IPS-NIHi11 (cell line): ENCODE results near the gene CLSTN3.
"Not testable (repeated sequence)": the region's sequence is repeated elsewhere in the genome, so short reads cannot be mapped to it uniquely, and the experiment has no call there.

Experiments used
- DNase-seq: peaks from one replicate; pipeline ENCODE4 v3.0.0; 2012; ENCODE audit warnings: mixed read lengths, low spot score

CLSTN3 gene

GRCh38 chr12:7150841-7151240 is 20.7 kb downstream of the CLSTN3 start:
- no peak for DNase-seq

- DNase-seq: no peak
These were observed 21.4 kb downstream of the CLSTN3 start for GRCh38 chr12:7151532-7151931.

DNA sequence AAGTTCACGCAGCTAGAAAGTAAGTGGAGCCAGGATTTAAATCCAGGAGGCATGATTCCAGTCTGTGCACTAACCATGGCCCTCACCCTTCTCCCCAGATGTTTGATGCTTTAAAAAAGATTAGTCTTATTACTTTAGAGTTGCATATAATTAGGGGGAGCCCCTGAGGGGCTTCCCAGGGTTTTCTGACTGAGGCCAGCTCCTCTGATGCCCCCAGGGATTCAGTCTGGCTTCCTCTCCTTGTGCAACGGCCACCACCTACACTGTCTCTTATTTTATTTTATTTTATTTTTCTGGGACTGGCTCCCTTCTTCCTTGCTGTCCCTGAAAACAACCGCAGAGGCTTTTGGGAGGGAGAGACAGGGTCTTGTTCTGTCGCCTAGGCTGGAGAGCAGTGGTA is 22.6 kb downstream of the CLSTN3 start:
- DNase-seq: no peak

DNA sequence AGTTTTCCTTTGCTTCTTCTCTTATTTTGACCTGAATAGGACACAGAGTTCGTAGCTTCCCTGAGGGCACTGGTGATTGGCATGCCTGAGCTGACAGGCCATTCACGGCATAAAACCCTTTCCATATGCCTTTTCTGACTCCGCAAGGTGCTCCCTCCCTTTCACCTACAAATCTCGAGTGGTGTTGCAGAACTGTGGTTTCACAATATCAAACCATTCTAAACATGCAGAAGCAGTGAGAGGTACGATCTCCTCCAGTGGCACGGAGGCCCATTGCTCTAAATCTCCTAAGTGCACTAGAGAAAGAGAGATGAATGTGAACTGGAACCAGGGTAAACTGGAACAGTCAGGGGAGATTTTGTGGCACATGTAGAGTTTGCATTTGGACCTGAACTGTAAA is 23.9 kb downstream of the CLSTN3 start:
- DNase-seq: no peak

DNA sequence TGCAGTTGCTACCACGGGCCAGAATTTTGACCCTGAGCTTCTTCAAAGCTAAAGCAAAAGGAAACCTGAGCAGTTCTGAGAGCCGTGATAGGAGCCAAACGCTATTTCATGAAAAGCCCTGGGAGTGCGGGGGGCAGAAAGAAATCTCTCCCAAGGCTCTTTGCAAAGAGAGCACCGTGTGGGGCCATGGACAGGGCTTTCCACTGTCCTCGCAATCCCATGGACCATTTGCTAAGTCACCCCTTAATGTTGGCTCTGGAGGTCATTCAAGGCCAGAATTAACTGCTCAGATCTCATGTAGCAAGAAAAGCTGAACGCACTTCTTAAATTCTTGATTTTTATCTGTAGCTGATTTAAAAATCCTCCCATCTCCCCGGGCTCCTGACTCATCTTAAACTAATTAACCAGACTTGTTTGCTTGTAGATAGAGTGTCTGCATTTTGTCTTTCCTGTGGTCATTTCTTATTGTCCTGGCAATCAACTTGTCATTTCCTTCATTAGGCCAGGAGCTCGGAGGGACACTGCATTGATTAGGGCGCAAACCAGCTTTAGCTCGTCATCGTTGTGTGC is 24.8 kb downstream of the CLSTN3 start:
- DNase-seq: no peak

GRCh38 chr12:7155471-7156034 is 25.4 kb downstream of the CLSTN3 start:
- no peak for DNase-seq

DNA sequence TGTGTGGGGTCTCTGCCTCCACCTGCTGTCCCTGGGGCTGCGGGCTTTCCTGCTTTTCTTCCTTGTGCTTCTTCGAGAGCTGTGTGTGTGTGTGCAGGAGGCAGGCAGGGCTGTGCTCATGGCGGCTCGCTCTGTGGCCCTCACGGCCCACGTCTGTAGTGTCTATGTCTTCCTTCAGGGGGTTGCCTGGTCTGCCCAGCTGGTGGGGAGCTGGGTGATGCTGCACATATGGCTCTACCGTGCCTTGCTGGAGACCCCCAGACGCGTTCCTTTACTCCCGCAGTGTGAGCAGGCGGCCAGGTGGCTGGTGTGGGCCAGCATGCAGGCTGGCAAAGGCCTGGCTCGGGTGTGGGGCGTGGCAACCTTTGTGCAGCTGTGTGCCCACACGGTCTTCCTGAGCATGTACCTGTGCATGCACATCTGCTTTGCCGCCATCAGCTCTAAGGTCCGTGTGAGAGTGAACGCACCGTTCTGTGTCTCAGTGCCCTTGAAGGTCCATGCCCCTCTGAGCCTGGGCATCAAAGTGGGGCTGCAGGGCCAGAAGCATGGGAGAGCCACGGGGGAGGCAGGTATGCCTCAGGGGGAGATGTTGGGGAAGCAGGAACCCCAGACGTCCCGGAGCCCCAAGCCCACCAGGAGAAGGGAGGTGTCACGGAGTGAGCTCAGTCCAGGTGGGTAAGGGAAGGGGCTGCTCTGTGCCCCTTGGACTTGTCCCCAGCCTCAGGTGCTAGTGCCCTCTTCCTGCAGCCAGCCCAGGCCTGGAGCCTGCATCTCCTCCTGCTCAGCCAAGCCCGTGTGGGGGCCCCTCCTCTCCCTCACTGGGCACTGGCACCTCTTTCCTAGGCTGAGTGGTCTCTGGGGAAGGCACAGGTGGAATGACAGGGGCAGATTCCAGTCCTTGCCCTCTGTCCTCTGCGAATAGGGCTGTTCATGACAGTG is 26.4 kb downstream of the CLSTN3 start:
- DNase-seq: no peak

- no peak for DNase-seq
These were observed 27.2 kb downstream of the CLSTN3 start for GRCh38 chr12:7157391-7157790.

DNA sequence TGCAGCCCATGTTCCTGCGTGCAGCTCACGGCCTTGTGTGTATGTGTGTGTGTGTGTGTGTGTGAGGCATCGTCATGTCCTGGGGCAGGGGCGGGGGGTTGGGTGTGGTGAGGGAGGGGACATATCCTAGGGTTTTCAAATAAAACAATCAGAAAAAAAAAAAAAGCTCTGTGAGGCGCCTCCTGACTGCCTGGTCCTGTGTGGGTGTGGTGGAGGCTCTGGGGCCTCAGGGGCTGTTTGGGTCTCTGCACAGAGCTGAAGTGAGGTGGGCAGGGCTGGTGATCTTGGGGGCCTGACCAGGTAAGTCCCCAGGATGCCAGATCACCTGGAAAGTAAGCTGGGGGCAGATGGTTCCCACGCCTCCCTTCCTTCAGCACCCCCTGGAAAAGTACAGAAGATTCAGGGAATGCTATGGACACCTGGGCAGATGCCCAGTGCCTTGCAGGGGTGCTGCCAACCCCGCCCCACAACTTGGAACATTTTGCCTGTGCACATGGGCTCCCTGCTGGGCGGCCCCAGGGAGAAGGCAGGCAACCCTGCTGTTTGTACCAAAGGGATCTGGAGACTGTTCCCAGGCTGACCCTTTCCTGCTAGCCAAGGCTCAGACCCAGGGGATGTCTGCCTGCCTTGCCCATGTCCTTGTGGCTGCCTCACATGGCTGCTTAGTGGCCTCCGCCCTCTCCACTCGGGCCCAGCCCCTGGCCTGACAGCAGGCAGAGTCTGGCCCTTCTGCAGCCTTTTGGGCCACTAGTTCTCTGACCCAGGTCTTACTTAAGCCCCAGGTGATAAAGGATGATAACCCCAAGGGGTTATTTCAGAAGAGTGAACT is 28.8 kb downstream of the CLSTN3 start:
- DNase-seq: no peak

GRCh38 chr12:7160183-7160582 is 30.0 kb downstream of the CLSTN3 start:
- no peak for DNase-seq

DNA sequence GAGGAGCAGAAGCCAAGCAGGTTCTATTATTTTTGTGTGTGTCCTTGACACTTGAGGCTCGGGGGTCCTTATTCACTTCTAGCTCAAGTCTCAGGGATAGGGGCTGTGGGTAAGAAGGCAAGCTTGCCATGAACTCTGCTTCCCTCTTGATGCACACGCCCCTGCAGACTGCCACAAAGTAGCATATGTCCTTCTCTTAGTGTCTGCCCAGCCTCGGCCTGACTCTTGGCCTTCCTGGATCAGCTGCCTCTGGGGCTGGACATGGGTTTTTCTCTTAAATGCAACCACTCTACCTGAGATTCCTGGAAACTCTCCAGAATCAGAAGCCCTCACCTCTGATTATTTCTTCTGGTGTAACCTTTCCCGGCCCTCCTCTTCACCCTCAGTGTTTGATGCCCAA is 31.2 kb downstream of the CLSTN3 start:
- no peak for DNase-seq

DNA sequence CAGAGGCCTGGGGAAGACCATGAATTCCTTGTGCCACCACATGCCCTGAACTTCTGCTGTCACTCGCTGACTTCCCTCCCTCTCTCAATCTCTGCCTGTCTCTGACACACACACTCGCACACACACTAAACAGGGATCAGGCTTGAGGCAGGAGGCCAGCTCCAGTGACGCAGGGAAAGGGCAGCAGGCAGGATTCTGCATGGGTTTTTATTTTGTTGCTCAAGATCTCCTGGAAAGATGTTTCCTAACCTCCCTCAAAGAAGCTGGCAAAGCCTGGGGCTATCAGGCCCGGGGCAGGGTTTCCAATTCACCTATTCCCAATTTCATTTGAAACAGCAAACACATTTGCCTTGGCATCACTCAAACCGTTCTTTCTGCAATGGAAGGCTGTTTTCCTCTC is 31.6 kb downstream of the CLSTN3 start:
- no peak for DNase-seq

- DNase-seq: peak; percentile 88
These were observed 32.5 kb downstream of the CLSTN3 start for GRCh38 chr12:7162691-7163114.

GRCh38 chr12:7169951-7170350 is 39.8 kb downstream of the CLSTN3 start:
- DNase-seq: no peak

DNA sequence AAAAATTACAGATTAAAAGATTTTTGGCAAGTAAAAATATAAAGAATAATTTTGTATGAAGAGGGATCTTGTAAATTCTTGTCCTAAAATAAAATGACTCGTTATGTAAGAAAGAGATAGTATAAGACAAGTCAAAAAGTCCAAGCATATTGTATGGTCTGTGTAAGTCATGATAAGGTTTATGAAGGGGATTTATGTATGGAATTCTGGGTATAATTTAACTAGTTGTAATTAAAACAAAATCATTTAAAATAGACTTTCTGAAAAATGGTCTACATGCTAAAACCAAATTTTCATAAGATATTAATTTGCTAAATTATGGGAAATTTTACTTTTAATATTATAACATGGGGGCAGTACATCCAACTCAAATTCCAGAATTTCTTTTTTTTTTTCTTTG is 41.7 kb downstream of the CLSTN3 start:
- DNase-seq: no peak

DNA sequence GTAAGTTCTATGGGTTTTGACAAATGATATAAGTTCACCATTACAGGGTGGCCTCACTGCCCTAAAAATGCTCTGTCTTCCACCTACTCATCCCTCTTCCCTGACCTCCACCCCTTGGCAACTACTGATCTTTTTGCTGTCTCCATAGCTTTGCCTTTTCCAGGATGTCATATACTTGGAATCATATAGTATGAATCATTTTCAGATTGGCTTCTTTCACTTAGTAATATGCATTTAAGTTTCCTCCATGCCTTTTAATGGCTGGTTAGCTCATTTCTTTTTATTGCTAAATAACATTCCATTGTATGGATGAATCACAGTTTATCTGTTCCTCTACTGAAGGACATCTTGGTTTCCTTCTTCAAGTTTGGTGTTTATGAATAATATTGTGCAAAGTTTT is 45.3 kb downstream of the CLSTN3 start:
- DNase-seq: no peak

- DNase-seq: no peak
These were observed 46.4 kb downstream of the CLSTN3 start for GRCh38 chr12:7176595-7176994.

GRCh38 chr12:7178481-7178880 is 48.3 kb downstream of the CLSTN3 start:
- DNase-seq: no peak

GRCh38 chr12:7180685-7181084 is 50.5 kb downstream of the CLSTN3 start:
- DNase-seq: no peak

DNA sequence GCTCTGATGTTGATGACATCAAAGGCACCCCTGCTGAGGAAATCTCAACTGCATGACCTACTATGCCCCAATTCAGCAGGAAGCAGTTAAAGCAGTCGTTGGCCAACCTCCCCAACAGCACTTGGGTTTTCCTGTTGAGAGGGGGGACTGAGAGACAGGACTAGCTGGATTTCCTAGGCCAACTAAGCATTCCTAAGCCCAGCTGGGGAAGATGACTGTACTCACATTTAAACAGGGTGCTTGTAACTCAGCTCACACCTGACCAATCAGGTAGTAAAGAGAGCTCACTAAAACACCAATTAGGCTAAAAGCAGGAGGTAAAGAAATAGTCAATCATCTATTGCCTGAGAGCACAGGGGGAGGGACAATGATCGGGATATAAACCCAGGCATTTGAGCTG is 55.9 kb downstream of the CLSTN3 start:
- DNase-seq: not testable (repeated sequence)

- peak; percentile 83 for DNase-seq
These were observed 58.6 kb downstream of the CLSTN3 start for GRCh38 chr12:7188562-7189397.
